ACC112 (cell line): ENCODE results near the gene PAPLN.

Experiments
- H2AFZ ChIP-seq: fragments of 200-600 bp; sonication (generic); one replicate; pipeline ENCODE4 v1.6.0; 2017; ENCODE audit warnings: antibody characterized with exemption, low read length; ENCODE audit not compliant: unreplicated experiment
- H3K27ac ChIP-seq: fragments of 200-600 bp; sonication (generic); 2 replicates; pipeline ENCODE4 v1.5.1; 2014; ENCODE audit warnings: low read depth, mild to moderate bottlenecking, antibody characterized with exemption, low read length, moderate library complexity
- H3K27me3 ChIP-seq: fragments of 200-600 bp; sonication (generic); 2 replicates; pipeline ENCODE4 v1.6.1; 2014; ENCODE audit warnings: mild to moderate bottlenecking, antibody characterized with exemption, low read length, moderate library complexity, mixed read lengths; ENCODE audit not compliant: insufficient read depth
- H3K36me3 ChIP-seq: fragments of 200-600 bp; sonication (generic); 2 replicates; pipeline ENCODE4 v1.6.1; 2016; ENCODE audit warnings: mild to moderate bottlenecking, antibody characterized with exemption, low read length, moderate library complexity, mixed read lengths; ENCODE audit not compliant: insufficient read depth
- H3K4me1 ChIP-seq: fragments of 200-600 bp; sonication (generic); one replicate; pipeline ENCODE4 v1.6.1; 2016; ENCODE audit warnings: low read length, mixed read lengths; ENCODE audit not compliant: insufficient read depth, unreplicated experiment, control insufficient read depth
- H3K4me3 ChIP-seq: fragments of 200-600 bp; sonication (generic); 2 replicates; pipeline ENCODE4 v1.5.1; 2014; ENCODE audit warnings: mild to moderate bottlenecking, low read depth, low read length
- H3K79me2 ChIP-seq: fragments of 200-600 bp; sonication (generic); one replicate; pipeline ENCODE4 v1.6.0; 2016; ENCODE audit warnings: low read length; ENCODE audit not compliant: control insufficient read depth, unreplicated experiment, insufficient read depth

Gene PAPLN

DNA sequence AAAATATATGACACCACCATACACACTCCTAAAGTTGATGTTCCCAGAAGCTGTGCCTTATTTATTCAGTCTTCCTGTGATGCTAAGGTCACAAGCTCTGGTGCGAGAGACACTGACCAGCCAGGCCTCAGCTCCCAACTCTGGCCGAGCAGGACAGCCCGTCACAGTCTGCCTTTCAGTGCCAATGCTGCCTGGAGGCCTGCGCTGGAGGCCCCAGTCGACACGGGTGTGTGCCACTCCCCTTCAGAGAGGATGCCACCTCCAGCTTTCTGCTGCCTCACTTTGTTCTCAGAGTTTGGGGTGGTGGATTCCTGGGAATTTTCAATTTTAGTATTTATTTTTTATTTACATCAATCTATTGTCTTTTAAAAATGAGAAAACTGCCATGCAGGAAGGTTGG, 7.3 kb upstream of the PAPLN start:
- H3K79me2 ChIP-seq = no peaks in the 10 kb centered on the region
- no peak overlapping the region for H3K27ac ChIP-seq
- H2AFZ ChIP-seq = no peak overlapping the region
- H3K4me1 ChIP-seq = peaks cover 23% of the 10 kb centered on the region
- peaks cover 20% of the 10 kb centered on the region for H3K27me3 ChIP-seq
- no peaks in the 10 kb centered on the region for H3K36me3 ChIP-seq
- H3K4me3 ChIP-seq = no peak overlapping the region

- peaks cover 33% of the 10 kb centered on the region for H3K4me1 ChIP-seq
- H3K36me3 ChIP-seq = no peaks in the 10 kb centered on the region
- H3K27me3 ChIP-seq = peaks cover 26% of the 10 kb centered on the region
- H2AFZ ChIP-seq = no peak overlapping the region
- H3K27ac ChIP-seq = no peak overlapping the region
- H3K4me3 ChIP-seq = no peak overlapping the region
- H3K79me2 ChIP-seq = no peaks in the 10 kb centered on the region
These were observed 5.1 kb upstream of the PAPLN start for GRCh38 chr14:73231981-73232851.

- Histone ChIP-seq H3K27ac (no peak overlapping the region), H2AFZ (no peak overlapping the region), H3K79me2 (no peaks in the 10 kb centered on the region), H3K4me1 (peaks cover 26% of the 10 kb centered on the region), H3K27me3 (peaks cover 33% of the 10 kb centered on the region), H3K36me3 (no peaks in the 10 kb centered on the region), H3K4me3 (no peak overlapping the region)
These were observed 4.3 kb upstream of the PAPLN start for GRCh38 chr14:73232984-73233383.

- H3K4me1 ChIP-seq = peaks cover 25% of the 10 kb centered on the region
- no peak overlapping the region for H3K27ac ChIP-seq
- peaks cover 33% of the 10 kb centered on the region for H3K27me3 ChIP-seq
- H3K4me3 ChIP-seq = no peak overlapping the region
- H3K79me2 ChIP-seq = no peaks in the 10 kb centered on the region
- no peaks in the 10 kb centered on the region for H3K36me3 ChIP-seq
- H2AFZ ChIP-seq = no peak overlapping the region
These were observed 3.7 kb upstream of the PAPLN start for GRCh38 chr14:73233564-73233963.

DNA sequence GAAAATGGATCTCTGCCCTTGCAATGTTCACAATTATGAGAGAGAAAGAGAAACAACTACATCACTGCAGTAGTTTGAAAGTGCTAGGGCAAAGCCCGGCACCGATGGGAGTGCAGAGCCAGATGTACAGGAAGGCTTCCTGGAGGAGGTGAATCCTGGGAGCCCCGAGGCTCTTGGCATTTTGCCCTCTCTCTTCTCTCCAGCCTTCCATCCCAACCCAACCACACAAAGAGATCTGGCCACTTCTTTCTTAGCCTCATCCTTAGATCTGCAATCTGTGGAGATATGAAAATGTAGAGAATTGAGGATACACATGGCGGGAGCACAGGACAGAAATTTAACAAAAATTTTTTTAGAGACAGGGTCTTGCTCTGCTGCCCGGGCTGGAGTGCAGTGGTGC, 3.3 kb upstream of the PAPLN start:
- H3K79me2 ChIP-seq = no peaks in the 10 kb centered on the region
- H3K27me3 ChIP-seq = peaks cover 33% of the 10 kb centered on the region
- peaks cover 25% of the 10 kb centered on the region for H3K4me1 ChIP-seq
- H3K27ac ChIP-seq = no peak overlapping the region
- no peak overlapping the region for H3K4me3 ChIP-seq
- H2AFZ ChIP-seq = no peak overlapping the region
- H3K36me3 ChIP-seq = no peaks in the 10 kb centered on the region

GRCh38 chr14:73234586-73235394, 2.5 kb upstream of the PAPLN start:
- H3K4me3 ChIP-seq = no peak overlapping the region
- H3K4me1 ChIP-seq = peaks cover 28% of the 10 kb centered on the region
- no peaks in the 10 kb centered on the region for H3K36me3 ChIP-seq
- H3K27ac ChIP-seq = no peak overlapping the region
- no peaks in the 10 kb centered on the region for H3K79me2 ChIP-seq
- H3K27me3 ChIP-seq = peaks cover 33% of the 10 kb centered on the region
- H2AFZ ChIP-seq = no peak overlapping the region

- Histone ChIP-seq H3K27ac (no peak overlapping the region), H3K27me3 (peaks cover 33% of the 10 kb centered on the region), H3K36me3 (no peaks in the 10 kb centered on the region), H3K79me2 (no peaks in the 10 kb centered on the region), H2AFZ (no peak overlapping the region), H3K4me1 (peaks cover 31% of the 10 kb centered on the region), H3K4me3 (no peak overlapping the region)
These were observed 1.7 kb upstream of the PAPLN start for GRCh38 chr14:73235531-73236155.

DNA sequence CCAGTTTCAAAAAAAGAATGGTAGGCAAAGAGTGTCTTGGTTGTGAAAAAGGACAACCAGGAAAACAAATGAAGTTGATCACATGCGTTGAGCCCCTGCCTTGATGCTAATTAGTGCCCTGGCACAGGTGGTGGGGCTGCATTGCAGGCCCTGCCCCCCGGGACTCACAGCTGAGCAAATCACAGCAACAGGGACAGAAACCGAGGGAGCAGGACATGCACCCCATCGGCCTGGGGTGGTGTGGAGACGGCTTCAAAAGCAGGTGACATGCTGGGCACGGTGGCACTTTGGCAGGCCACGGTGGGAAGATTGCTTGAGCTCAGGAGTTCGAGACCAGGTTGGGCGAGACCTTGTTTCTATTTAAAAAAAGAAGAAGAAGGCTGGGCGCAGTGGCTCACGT, 1.1 kb upstream of the PAPLN start:
- H3K27me3 ChIP-seq = peaks cover 33% of the 10 kb centered on the region

DNA sequence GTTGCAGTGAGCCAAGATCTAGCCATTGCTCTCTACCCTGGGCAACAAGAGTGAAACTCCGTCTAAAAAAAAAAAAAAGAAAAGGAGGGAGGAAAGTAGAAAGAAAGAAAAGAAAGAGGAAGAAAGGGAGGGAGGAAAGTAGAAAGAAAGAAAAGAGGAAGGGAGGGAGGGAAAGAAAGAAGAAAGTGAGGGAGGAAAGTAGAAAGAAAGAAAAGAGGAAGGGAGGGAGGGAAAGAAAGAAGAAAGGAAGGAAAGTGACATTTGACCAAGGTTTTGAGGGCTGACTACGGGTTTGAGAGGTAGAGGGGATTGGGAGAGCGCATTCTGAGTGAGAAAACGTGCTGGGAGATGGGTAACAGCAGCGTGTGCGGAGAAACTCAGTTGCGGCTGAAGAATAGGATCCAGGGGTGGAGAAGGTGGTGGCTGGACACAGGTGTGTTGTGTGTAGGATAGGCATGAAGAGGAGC, 521 bp upstream of the PAPLN start:
- Histone ChIP-seq H3K4me3 (no peak overlapping the region), H3K27ac (no peak overlapping the region), H3K4me1 (peaks cover 31% of the 10 kb centered on the region), H3K27me3 (peaks cover 33% of the 10 kb centered on the region), H2AFZ (no peak overlapping the region), H3K79me2 (no peaks in the 10 kb centered on the region), H3K36me3 (no peaks in the 10 kb centered on the region)

More for the DNA sequence above, 1.1 kb upstream of the PAPLN start:
- H3K27ac ChIP-seq = no peak overlapping the region
- H3K36me3 ChIP-seq = no peaks in the 10 kb centered on the region
- no peak overlapping the region for H2AFZ ChIP-seq
- peaks cover 31% of the 10 kb centered on the region for H3K4me1 ChIP-seq
- no peak overlapping the region for H3K4me3 ChIP-seq
- H3K79me2 ChIP-seq = no peaks in the 10 kb centered on the region

- H3K4me1 ChIP-seq = peaks cover 31% of the 10 kb centered on the region
- peak overlapping the region; percentile 48 for H2AFZ ChIP-seq
- no peaks in the 10 kb centered on the region for H3K36me3 ChIP-seq
- no peak overlapping the region for H3K27ac ChIP-seq
- H3K79me2 ChIP-seq = no peaks in the 10 kb centered on the region
- peaks cover 33% of the 10 kb centered on the region for H3K27me3 ChIP-seq
- H3K4me3 ChIP-seq = peak overlapping the region; percentile 77
These were observed 599 bp downstream of the PAPLN start for GRCh38 chr14:73237786-73238423.
